Neuronal stem cell (in vitro differentiated cells): ENCODE results near the gene POPDC3.

Source experiments
- DNase-seq: peaks from one replicate; pipeline ENCODE4 v3.0.0-alpha.2; 2013; ENCODE audit warnings: low spot score
- H2AFZ ChIP-seq: one replicate; pipeline ENCODE4 v1.6.1; 2013; ENCODE audit warnings: mild to moderate bottlenecking, low read length, inconsistent platforms
- H2AK5ac ChIP-seq: 2 replicates; pipeline ENCODE4 v1.6.1; 2013; ENCODE audit warnings: low read depth, mild to moderate bottlenecking, inconsistent platforms, low read length, moderate library complexity, mixed read lengths
- H2BK120ac ChIP-seq: 2 replicates; pipeline ENCODE4 v1.6.1; 2013; ENCODE audit warnings: low read depth, mild to moderate bottlenecking, inconsistent platforms, low read length, moderate library complexity, mixed read lengths
- H2BK12ac ChIP-seq: one replicate; pipeline ENCODE4 v1.6.1; 2013; ENCODE audit warnings: low read length, inconsistent platforms
- H2BK15ac ChIP-seq: 2 replicates; pipeline ENCODE4 v1.6.1; 2013; ENCODE audit warnings: mild to moderate bottlenecking, low read length, inconsistent platforms, mixed read lengths
- H2BK5ac ChIP-seq: one replicate; pipeline ENCODE4 v1.6.1; 2013; ENCODE audit warnings: inconsistent platforms, mild to moderate bottlenecking, low read length, moderate library complexity
- H3K14ac ChIP-seq: one replicate; pipeline ENCODE4 v1.6.1; 2013; ENCODE audit warnings: low read length, inconsistent platforms
- H3K18ac ChIP-seq: 2 replicates; pipeline ENCODE4 v1.6.1; 2013; ENCODE audit warnings: low read length, inconsistent platforms
- H3K23ac ChIP-seq: 2 replicates; pipeline ENCODE4 v1.6.1; 2013; ENCODE audit warnings: low read depth, mild to moderate bottlenecking, mixed read lengths, low read length, inconsistent platforms; ENCODE audit not compliant: poor library complexity
- H3K27ac ChIP-seq: replicated peaks from 3 replicates; pipeline ENCODE4 v1.5.1; 2013; ENCODE audit warnings: low read length, inconsistent platforms
- H3K27me3 ChIP-seq, 3 experiments: 2 replicates each; pipeline ENCODE4 v1.6.1; 2013; ENCODE audit warnings: low read length in 3 of 3, mild to moderate bottlenecking in 2 of 3, inconsistent platforms in 1 of 3, low read depth in 1 of 3, mixed read lengths in 1 of 3, moderate library complexity in 1 of 3; ENCODE audit not compliant: control insufficient read depth in 3 of 3, insufficient read depth in 3 of 3
- H3K36me3 ChIP-seq, 2 donors: replicated peaks in 1 of 2; 2 replicates each; pipeline ENCODE4 v1.6.1; 2013; ENCODE audit warnings: low read length in 2 of 2; ENCODE audit not compliant: control insufficient read depth in 2 of 2, insufficient read depth in 2 of 2
- H3K4ac ChIP-seq: 2 replicates; pipeline ENCODE4 v1.6.1; 2013; ENCODE audit warnings: inconsistent platforms, mild to moderate bottlenecking, low read length, moderate library complexity
- H3K4me1 ChIP-seq, 2 donors: 1 replicate in 1 of 2; 2 replicates in 1 of 2; pipeline ENCODE4 v1.6.1; 2013; ENCODE audit warnings: low read length in 2 of 2, low read depth in 1 of 2; ENCODE audit not compliant: control insufficient read depth in 2 of 2, insufficient read depth in 1 of 2
- H3K4me2 ChIP-seq: one replicate; pipeline ENCODE4 v1.6.1; 2013; ENCODE audit warnings: mild to moderate bottlenecking, low read length, inconsistent platforms; ENCODE audit not compliant: insufficient read depth, poor library complexity, severe bottlenecking
- H3K4me3 ChIP-seq, 2 donors: 2 replicates each; pipeline ENCODE4 v1.5.1; 2013; ENCODE audit warnings: low read length in 2 of 2, mild to moderate bottlenecking in 2 of 2, inconsistent platforms in 1 of 2, moderate library complexity in 1 of 2
- H3K79me1 ChIP-seq: one replicate; pipeline ENCODE4 v1.6.1; 2013; ENCODE audit warnings: low read depth, mild to moderate bottlenecking, inconsistent platforms, low read length, moderate library complexity
- H3K9ac ChIP-seq: one replicate; pipeline ENCODE4 v1.6.1; 2013; ENCODE audit warnings: mild to moderate bottlenecking, low read depth, low read length, inconsistent platforms; ENCODE audit not compliant: poor library complexity
- H3K9me3 ChIP-seq, 2 donors: replicated peaks in 1 of 2; 2 replicates each; pipeline versions ENCODE3 to v1.6.1; 2013; ENCODE audit warnings: low read length in 2 of 2, mild to moderate bottlenecking in 2 of 2, inconsistent platforms in 1 of 2, low read depth in 1 of 2, mixed read lengths in 1 of 2, moderate library complexity in 1 of 2; ENCODE audit not compliant: control insufficient read depth in 2 of 2, insufficient read depth in 1 of 2
- H4K8ac ChIP-seq: one replicate; pipeline ENCODE4 v1.6.1; 2013; ENCODE audit warnings: low read depth, mild to moderate bottlenecking, inconsistent platforms, low read length, moderate library complexity
- H4K91ac ChIP-seq: one replicate; pipeline ENCODE4 v1.6.1; 2013; ENCODE audit warnings: low read length, low read depth, mild to moderate bottlenecking, inconsistent platforms; ENCODE audit not compliant: poor library complexity
- WGBS, 2 donors: extraction: QIAGEN DNeasy Blood & Tissue Kit; methylation state at CpG; one replicate each; pipeline ENCODE4 v1.1.7; 2013; ENCODE audit warnings: missing lambda C conversion rate in 2 of 2, mixed read lengths in 1 of 2; ENCODE audit not compliant: insufficient read length in 2 of 2, insufficient replicate concordance in 1 of 2; ENCODE audit errors: extremely low coverage in 2 of 2; 5-methylcytosine and 5-hydroxymethylcytosine counted together

The POPDC3 gene

DNA sequence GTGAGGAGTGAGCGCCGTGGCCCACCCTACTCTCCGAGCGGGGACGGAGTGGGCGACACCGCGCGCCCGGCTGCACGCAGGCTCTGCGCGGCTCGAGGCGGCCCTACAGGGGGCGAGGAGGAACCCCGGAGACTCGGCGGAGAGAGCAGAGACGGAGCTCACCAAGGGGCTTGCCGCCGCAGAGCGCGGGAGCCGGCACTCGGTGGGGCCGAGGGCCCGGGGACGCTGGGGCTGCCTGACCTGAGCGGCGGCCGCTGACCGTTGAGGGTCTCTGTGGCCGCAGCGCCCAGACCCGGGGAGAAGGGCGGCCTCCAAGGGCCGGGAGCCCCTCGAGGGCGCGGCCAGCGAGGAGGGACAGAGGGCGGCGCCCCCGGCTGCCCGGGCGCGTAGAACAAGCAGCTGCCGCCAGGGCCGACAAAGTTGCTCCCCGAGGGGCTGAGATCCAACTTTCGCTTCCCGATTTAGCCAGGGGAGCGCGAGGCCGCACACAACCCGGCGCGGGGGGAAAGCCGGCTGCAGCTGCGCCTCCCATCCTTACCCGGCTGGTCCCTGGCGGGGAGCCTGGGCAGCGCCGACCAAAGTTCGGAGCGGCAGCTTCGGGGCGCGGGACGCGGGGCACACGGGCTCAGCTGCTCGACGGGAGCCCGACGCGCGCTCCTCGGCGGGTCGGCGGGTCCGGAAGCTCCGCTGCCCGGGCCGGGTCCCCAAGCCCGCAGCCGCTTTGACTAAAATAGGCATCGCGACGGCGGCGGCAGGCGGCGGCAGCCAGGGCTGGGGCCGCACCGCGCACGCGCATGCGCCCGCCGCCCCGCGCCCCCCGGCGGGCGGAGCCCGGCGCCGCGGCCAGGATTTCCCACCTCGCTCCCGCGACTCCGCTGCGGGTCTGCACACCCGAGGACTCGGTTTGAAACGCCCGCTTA, 43.1 kb downstream of the POPDC3 start:
- Histone ChIP-seq H4K91ac (no peak overlapping the region), H2BK120ac (peak overlapping the region; percentile 94), H3K4me1 (peaks cover 1 to 2% of the 10 kb centered on the region in 2 donors), H3K4me3 (peak overlapping the region; percentile 85 to 92), H2BK12ac (peak overlapping the region; percentile 73), H2BK15ac (peak overlapping the region; percentile 25), H3K9ac (peak overlapping the region; percentile 80), H2AK5ac (peak overlapping the region; percentile 25), H2AFZ (peak overlapping the region; percentile 100), H3K23ac (peak overlapping the region; percentile 93), H3K18ac (peak overlapping the region; percentile 99), H4K8ac (no peak overlapping the region), H3K79me1 (no peaks in the 10 kb centered on the region), H3K9me3 (no peaks in the 10 kb centered on the region), H2BK5ac (peak overlapping the region; percentile 35), H3K27me3 (peaks cover 2 to 17% (median 16%) of the 10 kb centered on the region in 3 experiments), H3K14ac (peak overlapping the region; percentile 39), H3K4ac (no peak overlapping the region), H3K36me3 (no peaks in the 10 kb centered on the region), H3K27ac (peak overlapping the region; percentile 23), H3K4me2 (peak overlapping the region; percentile 93)
- DNase-seq = peak; percentile 66
- WGBS, 2 donors = no CpG with 5 or more reads among the region's 122 CpGs

DNA sequence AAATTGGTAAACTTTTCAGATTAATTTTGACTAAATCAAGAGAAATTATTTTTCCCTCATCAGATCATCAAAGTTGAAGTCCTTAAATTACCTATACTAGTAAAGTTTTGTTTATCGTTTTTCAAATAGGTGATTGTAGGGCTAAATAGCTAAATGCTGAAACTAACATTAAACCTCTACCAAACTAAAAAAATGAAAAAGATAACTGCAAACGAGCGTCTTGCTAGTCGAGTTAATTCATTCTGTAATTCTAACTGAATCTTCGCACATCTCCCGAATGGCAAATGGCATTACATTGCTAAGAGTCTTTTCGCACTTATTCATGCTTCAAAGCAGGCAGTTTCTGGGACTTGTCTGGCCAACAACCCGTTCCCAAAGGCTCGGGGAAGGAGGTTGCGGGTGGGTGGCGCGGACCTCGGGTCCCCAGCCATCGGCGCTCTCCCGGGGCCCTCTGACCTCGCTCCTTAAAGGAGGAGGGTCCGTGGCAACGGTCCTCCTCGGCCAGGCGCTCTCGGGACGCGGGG, 43.8 kb downstream of the POPDC3 start:
- H4K8ac ChIP-seq = no peak overlapping the region
- H2BK120ac ChIP-seq = no peak overlapping the region
- peak overlapping the region; percentile 25 for H2BK15ac ChIP-seq
- peaks cover 1 to 2% of the 10 kb centered on the region in 2 donors for H3K4me1 ChIP-seq
- H3K18ac ChIP-seq = peak overlapping the region; percentile 99
- no peak overlapping the region for H4K91ac ChIP-seq
- peak overlapping the region; percentile 80 for H3K9ac ChIP-seq
- H3K27me3 ChIP-seq = peaks cover 2 to 17% (median 16%) of the 10 kb centered on the region in 3 experiments
- H2AFZ ChIP-seq = peak overlapping the region; percentile 100
- H3K4me3 ChIP-seq = peak overlapping the region; percentile 85 to 92
- H3K36me3 ChIP-seq = no peaks in the 10 kb centered on the region
- H3K4ac ChIP-seq = no peak overlapping the region
- peak overlapping the region; percentile 25 for H2AK5ac ChIP-seq
- no peak overlapping the region for H2BK12ac ChIP-seq
- DNase-seq = no peak
- no peak overlapping the region for H3K27ac ChIP-seq
- H3K79me1 ChIP-seq = no peaks in the 10 kb centered on the region
- no peaks in the 10 kb centered on the region for H3K9me3 ChIP-seq
- H3K14ac ChIP-seq = peak overlapping the region; percentile 39
- peak overlapping the region; percentile 93 for H3K4me2 ChIP-seq
- WGBS, 2 donors = no CpG with 5 or more reads among the region's 24 CpGs
- peak overlapping the region; percentile 35 for H2BK5ac ChIP-seq
- H3K23ac ChIP-seq = peak overlapping the region; percentile 93

DNA sequence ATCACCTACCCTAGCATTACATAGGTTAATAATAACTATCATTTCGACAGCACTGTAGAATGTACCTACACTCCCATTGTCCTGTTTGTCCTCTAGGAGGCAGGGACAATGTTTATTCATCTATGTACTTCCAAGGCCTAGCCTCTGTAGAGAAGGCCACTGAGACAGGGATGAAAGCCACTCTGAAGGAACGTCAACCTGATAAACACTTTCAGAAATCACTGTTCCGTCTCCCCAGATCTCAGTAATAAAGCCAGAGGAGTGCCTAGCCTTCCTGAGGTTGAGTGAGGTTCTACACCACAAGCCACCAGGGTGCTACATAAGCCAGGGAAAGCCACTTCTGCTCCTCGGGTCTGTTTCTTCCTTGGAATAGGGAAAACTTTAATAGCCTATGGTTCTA, 44.8 kb downstream of the POPDC3 start:
- no peak overlapping the region for H2AK5ac ChIP-seq
- H2BK5ac ChIP-seq = no peak overlapping the region
- no peak overlapping the region for H2BK15ac ChIP-seq
- no peak overlapping the region for H4K8ac ChIP-seq
- WGBS, 2 donors = no CpG with 5 or more reads among the region's 4 CpGs
- no peaks in the 10 kb centered on the region for H3K79me1 ChIP-seq
- H3K14ac ChIP-seq = no peak overlapping the region
- no peaks in the 10 kb centered on the region for H3K36me3 ChIP-seq
- H3K4ac ChIP-seq = no peak overlapping the region
- no peak overlapping the region for H3K18ac ChIP-seq
- no peak overlapping the region for H2BK12ac ChIP-seq
- no peak overlapping the region for H2AFZ ChIP-seq
- H3K23ac ChIP-seq = no peak overlapping the region
- no peak overlapping the region for H4K91ac ChIP-seq
- H2BK120ac ChIP-seq = no peak overlapping the region
- H3K9me3 ChIP-seq = no peaks in the 10 kb centered on the region
- H3K9ac ChIP-seq = no peak overlapping the region
- no peak overlapping the region for H3K4me3 ChIP-seq
- H3K27me3 ChIP-seq = peaks cover 2 to 17% (median 16%) of the 10 kb centered on the region in 3 experiments
- DNase-seq = no peak
- peaks cover 1 to 2% of the 10 kb centered on the region in 2 donors for H3K4me1 ChIP-seq
- no peak overlapping the region for H3K4me2 ChIP-seq
- H3K27ac ChIP-seq = no peak overlapping the region

DNA sequence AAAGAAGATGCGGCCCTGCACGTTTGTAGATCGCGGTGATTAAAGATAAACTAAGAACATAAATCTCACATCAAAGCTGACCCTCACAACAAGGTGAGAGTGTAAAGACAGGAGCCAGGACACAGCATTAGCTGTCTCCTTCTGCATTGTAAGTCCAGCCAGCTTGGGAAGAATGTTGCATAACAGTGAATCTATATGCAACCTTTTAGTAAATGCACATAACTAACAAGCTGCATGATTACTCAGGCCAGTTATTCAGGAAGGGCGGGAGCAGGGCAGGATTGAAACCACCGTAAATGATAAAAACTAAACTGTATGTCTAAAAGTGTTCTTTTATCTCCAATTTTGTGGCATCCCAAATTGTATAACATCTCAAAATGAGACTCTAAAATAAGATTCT, 57.1 kb downstream of the POPDC3 start:
- Histone ChIP-seq H3K18ac (no peak overlapping the region), H3K4ac (no peak overlapping the region), H3K4me3 (no peak overlapping the region), H3K14ac (no peak overlapping the region), H2AFZ (no peak overlapping the region), H3K4me2 (no peak overlapping the region), H2BK12ac (no peak overlapping the region), H3K4me1 (no peaks in the 10 kb centered on the region), H2AK5ac (no peak overlapping the region), H2BK15ac (no peak overlapping the region), H3K9me3 (no peaks in the 10 kb centered on the region), H2BK5ac (no peak overlapping the region), H3K9ac (no peak overlapping the region), H3K27ac (no peak overlapping the region), H3K27me3 (no peaks in the 10 kb centered on the region), H2BK120ac (no peak overlapping the region), H4K91ac (no peak overlapping the region), H3K36me3 (peaks cover 2 to 9% of the 10 kb centered on the region in 2 donors), H3K23ac (no peak overlapping the region), H3K79me1 (no peaks in the 10 kb centered on the region), H4K8ac (no peak overlapping the region)
- no peak for DNase-seq
- no CpG with 5 or more reads among the region's 6 CpGs for WGBS, 2 donors
